Inflammatory macrophage treated with lipopolysaccharide for 4 hours (primary cell): Measurements from ENCODE around the gene TPCN2.
"Not testable (repeated sequence)": the region's sequence is repeated elsewhere in the genome, so short reads cannot be mapped to it uniquely, and the experiment has no call there.

Experiments used
- DNase-seq: peaks from one replicate; pipeline ENCODE4 v3.0.0-alpha.2; 2020

TPCN2 gene

DNA sequence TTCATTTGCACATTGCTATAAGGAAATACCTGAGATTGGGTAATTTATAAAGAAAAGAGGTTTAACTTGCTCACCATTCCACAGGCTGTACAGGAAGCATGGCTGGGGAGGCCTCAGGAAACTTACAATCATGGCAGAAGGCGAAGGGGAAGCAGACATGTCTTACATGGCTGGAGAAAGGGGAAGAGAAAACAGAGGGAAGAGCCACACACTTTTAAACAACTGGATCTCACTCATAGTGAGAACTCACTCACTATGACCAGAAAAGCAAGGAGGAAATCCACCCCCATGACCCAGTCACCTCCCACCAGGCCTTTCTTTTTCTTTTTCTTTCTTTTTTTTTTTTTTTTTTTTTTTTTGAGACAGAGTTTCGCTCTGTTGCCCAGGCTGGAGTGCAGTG lies 85.5 kb downstream of the TPCN2 start:
- peak; percentile 58 for DNase-seq

DNA sequence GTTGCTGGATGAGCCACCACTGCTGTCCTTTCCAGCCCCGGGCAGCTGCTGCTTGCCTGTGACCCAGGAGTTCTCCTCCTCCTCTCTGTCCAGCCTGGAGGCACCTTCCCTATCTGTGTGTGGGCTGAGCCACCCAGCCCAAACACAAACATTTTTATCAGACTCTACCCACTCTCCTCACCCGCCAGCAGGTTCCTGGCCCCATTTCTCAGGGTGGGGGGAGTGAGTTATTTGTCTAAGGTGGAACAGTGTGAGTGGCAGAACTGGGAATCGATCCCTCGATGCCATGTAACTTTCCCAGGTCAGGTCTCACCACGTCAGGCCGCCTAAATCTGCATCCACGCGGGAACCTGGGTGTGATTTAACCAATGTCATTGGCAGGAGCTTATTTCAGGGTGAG lies 86.2 kb downstream of the TPCN2 start:
- DNase-seq: no peak

DNA sequence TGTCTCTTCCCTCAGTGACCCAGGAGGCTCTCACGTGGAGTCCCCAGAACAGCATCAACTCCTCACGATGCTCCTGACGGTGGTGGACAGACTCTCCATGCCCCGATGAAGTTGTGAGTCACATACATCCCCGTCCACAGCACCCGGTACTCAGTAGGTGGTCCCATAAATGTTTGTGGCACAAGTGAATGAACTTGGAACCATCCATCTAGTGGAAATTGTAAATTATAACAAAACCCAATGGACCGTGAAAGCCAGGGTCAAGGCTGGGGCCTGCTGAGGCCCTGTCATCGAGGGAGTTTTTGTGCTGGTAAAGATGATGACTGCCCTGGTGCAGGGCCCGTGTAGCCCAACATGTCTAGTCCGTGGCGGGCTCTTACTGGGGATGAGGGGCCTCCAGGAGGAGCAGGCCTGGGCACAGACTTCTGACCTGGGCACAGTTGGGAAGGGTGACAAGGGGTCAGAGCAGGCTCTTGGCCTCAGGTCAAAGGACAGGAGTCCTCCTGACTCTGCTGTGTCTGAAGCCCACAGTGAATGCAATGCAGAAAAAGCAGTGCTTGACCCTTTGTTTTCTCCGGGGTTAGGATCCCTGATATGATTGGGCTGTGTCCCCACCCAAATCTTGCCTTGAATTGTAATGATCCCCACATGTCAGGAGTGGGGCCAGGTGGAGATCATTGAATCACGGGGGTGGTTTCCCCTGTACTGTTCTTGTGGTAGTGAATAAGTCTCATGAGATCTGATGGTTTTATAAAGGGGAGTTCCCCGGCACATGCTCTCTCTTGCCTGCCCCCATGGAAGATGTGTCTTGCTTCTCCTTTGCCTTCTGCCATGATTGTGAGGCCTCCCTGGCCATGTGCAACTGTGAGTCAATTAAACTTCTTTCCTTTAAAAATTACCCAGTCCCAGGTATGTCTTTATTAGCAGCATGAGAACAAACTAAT lies 87.0 kb downstream of the TPCN2 start:
- DNase-seq: no peak

DNA sequence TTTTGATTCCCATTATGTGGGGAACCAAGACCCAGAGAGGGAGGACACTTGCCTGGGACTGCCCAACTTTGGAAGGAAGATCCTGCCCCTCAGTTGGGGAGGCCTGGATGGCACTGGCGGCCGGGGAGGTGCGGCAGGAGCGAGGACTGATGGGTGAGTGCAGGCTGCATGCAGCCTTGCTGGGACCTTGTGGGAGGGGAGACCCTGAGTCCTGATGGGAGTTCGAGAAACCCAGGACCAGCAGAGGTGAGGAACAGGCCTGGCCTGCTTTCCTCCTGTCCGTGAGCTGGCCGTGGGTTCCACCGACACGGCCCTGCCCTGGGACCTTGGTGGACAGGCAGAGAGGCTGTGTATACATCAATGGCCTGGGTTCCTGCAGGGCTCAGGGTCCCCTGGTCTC lies 87.7 kb downstream of the TPCN2 start:
- no peak for DNase-seq

DNA sequence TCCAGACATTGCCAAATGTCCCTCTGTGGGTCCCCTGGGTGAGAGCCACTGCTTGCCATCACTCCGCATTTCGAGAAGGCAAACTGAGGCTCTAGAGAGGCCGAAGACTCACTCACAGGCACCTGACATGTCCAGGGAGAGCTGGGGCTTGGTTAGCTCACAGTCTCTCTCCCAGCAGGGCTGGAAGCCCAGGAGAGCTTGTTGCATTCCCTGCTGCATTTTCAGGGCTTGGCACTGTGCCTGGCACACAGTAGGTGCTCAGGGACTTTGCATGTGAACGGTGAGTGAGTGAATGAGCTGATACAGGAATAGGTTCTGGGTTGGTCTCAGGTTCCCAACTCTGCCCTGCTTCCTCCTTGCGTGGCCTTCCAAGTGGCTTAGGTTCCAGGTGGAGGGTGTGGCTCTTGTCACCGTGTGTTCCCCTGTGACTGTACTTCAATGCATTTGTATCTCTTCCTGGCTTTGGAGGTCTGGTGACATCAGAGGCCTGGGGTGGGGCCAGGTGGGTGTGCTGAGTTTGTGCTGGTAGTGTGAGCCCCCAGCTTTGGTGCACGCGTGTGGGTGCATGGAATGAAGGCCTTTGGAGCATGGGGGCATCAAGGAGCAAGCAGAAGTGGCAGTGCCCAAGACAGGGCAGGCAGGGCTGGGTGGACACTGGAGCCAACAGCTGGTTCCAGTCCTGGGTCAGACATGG lies 88.6 kb downstream of the TPCN2 start:
- DNase-seq: no peak

DNA sequence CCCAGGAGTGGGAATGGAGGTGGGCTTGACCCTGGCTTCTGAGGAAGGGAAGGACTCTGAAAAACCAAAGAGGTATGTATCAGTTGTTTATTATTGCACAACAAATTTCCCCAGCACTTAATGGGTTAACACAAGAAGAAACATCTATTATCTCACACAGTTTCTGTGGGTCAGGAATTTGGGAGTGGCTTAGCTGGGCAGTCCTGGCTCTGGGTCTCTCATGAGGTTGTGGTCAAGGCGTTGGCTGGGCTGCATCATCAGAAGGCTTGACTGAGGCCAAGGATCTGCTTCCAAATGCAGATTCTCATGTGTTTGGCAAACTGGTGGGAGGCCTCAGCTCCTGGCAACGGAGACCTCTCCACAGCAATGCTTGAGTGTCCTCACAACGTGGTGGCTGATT lies 89.5 kb downstream of the TPCN2 start:
- peak; percentile 18 for DNase-seq

DNA sequence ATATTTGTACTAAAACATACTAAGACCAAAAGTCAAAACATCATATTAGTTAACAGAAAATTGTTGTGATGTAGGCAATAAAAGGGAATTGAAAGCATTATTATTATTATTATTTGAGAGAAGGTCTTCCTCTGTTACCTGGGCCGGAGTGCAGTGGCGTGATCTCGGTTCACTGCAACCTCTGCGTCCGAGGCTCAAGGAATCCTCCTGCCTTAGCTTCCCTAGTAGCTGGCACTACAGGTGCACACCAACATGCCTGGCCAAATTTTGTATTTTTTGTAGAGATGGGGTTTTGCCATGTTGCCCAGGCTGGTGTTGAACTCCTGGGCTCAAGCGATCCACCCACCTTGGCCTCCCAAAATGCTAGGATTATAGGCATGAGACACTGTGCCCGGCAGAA lies 91.4 kb downstream of the TPCN2 start:
- not testable (repeated sequence) for DNase-seq

DNA sequence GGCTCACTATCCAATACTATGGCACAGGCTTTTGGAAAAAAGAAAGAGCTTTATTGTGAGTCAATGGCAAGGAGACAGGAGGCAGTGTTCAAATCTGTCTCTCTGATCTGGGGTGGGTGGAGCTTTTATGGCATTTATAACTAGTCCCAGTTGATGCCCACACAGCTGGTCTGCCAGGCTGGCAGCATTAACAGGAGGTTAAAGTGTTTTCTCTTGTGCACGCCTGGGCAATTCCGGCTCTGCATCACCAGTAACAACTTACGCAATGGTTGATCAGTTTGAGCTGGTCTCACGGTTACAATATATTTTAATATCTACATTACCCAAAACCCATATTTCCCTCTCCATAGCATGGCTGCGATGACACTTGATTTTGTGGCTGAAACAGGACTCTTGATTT lies 91.9 kb downstream of the TPCN2 start:
- DNase-seq: no peak

DNA sequence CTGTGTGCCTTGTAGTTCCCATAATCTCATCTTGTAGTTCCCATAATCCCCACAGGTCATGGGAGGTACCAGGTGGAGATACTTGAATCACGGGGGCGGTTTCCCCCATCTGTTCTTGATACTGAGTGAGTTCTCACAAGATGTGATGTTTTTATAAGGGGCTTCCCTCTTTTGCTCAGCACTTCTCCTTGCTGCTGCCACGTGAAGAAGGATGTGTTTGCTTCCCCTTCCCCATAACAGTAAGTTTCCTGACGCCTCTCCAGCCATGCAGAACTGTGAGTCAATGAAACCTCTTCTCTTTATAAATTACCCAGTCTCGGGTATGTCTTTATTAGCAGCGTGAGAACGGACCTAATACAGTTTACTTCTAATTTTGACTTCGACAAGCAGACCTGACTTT lies 93.0 kb downstream of the TPCN2 start:
- peak; percentile 79 for DNase-seq

DNA sequence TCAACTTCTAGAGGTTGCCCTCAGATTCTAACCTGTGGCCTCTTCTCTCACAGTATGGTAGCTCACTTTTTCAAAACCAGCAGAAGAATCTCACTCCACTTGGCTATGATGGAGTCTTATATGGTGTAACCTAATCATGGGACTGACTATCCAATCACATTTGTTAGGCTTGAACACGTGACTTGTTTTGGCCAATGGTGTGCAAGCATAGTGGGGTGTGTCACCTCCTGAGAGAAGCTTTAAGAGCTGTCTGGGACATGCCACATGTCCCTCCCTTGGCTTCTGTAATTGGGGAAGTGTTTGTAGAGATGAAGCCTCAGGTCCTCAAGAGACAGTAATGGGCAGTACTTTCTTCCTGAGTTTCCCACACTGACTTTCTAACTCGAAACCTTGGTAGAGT lies 94.2 kb downstream of the TPCN2 start:
- DNase-seq: peak; percentile 54

DNA sequence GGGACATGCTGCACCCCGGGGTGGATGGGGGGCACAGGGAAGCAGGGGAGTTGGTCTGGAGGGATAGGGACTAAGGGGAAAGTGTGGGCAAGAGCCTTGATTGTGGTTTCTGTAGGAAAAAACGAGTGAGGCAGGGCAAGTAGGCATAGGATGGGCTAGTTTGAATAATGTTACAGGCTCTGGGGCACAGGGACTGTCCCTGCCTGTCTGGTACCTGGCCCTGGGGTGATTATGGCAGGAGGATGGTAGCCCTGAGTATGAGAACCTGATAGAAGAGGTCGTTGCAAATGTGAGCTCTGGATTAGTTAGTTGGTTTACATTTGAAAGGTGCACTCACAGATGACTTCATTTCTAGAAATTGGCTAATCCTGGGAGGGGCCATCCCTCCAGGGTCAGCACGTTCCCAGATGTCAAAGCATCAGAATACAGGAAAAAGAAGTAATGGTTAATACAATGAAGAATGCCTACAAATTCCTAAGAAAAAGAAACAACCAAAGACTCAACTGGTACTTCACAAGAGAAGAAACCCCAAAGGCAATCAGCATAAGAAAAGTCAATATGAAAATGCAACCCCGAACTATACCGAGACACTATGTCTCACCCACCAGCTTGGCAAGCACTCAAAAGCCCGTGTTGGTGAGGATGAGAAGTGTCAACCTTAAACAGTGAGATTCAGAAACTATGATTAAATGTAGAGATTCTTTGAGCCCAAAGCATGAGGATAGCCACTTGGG lies 95.8 kb downstream of the TPCN2 start:
- DNase-seq: no peak

DNA sequence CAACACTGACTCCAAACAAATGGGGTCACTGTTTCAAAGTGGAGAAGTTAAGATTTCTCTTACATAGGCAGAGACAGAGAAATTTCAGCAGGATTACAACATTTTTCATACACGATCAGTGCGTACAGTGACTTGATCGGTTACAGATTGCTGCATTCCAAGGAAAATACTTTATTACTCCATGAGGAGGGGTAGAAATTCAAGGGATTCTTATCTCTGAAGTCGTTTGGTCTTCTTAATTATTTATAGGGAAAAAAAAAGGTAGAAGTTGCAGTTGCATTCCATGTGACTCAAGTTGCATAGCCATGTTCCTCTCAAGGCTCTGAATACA lies 96.3 kb downstream of the TPCN2 start:
- no peak for DNase-seq

DNA sequence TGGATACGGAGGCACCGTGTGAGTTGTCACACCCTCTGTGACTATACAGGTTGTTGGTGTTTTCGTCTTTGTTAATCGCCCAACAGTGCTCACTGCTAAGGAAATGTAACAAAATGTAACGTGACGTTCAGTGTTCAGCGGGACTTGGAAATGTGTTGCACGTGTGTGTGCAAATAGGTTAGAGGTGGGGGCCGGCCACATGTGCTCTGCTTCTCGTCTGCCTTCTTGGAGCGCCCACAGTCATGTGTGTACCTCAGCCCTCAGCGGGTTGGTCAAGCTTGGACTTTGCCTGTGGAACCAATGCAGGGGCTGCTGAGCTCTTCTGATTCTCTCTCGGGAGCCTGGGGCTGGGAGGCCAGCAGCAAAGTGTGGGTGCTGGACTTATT lies 99.6 kb downstream of the TPCN2 start:
- DNase-seq: no peak

DNA sequence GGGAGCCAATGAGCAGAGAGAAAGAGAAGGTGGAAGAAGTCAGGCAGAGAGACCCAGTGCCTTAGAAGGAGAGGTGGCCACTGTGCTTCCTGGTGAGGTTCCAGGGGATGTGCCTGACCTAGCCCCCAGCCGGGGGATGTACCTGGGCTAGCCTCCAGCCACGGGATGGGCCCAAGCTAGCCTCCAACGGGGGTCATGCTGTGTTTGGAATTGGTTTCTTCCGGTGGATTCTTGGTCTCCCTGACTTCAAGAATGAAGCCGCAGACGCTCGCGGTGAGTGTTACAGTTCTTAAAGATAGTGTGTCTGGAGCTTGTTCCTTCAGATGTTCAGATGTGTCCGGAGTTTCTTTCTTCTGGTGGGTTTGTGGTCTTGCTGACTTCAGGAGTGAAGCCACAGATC lies 100.1 kb downstream of the TPCN2 start:
- no peak for DNase-seq

DNA sequence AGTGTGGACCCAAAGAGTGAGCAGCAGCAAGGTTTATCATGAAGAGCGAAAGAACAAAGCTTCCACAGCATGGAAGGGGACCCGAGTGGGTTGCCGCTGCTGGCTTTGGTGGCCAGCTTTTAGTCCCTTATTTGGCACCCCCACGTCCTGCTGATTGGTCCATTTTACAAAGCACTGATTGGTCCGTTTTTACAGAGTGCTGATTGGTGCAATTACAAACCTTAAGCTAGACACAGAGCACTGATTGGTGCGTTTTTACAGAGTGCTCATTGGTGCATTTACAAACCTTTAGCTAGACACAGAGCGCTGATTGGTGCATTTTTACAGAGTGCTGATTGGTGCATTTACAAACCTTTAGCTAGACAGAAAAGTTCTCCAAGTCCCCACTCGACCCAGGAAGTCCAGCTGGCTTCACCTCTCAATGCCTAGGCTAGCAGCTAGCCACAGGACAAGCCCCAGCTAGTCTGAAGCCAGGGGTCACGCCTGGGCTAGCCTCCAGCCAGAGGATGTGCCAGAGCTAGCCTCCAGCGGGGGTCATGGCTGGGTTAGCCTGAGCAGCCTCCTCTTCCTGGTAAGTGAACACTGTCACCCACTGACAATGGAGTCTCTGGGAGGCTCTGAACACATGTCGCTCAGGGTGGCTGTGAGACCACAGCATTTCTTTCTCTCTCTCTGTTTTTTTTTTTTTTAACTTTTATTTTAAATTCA lies 100.8 kb downstream of the TPCN2 start:
- DNase-seq: not testable (repeated sequence)

DNA sequence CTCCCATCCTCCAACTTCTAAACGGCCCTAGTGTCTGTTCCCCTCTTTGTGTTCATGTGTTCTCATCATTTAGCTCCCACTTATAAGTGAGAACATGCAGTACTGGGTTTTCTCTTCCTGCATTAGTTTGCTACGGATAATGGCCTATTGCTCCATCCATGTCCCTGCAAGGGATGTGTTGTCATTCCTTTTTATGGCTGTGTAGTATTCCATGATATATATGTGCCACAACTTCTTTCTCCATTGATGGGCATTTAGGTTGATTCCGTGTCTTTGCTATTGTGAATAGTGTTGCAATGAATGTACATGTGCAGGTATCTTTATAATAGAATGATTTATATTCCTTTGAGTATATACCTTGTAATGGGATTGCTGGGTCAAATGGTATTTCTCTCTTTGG lies 101.4 kb downstream of the TPCN2 start:
- DNase-seq: no peak

DNA sequence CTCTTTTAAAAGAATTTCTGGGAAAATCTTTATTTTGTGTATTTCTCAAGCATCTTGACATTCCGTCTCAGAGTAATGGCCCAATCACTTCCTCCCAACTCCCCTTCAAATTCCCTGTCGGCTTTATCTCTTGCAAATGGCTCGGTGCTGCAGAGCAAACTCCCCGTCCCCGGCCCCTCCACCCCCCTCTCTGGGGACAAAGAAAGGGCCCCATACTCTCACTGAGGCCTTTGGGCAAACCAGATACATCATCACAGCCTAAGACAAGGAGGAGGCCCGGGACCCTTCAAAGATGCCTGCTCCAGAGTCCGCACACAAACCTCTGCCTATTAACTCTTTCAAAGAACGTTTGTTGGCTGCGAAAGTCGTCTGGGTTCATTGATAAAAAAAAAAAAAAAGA lies 103.1 kb downstream of the TPCN2 start:
- DNase-seq: no peak

DNA sequence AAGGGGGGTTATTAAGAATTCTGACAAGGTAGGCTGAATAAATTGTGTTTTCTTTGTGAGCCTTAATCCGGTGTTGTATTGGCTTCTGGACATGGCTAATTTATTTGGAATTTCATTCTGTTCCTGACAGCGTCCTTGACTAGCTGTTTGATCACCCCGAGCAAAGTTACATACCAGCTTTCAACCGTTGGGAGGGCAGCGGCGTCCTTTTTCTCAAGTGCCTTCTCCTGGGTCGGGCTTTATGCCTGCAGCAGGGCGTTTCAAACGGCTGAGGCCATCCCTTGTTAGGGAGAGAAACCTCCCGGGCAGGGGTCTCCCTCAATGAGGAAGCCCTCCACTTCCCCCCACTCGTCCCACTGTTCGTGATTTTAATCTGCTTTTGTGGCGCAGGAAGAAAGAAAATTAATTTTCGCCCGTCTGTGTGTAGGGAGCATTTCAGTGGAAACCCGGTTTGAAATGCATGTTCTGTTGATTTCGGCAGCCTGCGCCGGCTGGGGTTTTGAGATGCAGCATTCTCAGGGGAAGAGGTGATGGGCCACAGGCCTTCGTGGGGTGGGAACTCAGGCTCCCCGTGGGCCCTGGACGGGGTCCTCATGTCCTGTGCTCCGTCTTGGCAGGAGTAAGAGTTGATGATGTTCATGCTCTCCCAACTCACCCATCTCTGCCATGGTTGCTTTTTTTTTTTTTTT lies 104.1 kb downstream of the TPCN2 start:
- no peak for DNase-seq

DNA sequence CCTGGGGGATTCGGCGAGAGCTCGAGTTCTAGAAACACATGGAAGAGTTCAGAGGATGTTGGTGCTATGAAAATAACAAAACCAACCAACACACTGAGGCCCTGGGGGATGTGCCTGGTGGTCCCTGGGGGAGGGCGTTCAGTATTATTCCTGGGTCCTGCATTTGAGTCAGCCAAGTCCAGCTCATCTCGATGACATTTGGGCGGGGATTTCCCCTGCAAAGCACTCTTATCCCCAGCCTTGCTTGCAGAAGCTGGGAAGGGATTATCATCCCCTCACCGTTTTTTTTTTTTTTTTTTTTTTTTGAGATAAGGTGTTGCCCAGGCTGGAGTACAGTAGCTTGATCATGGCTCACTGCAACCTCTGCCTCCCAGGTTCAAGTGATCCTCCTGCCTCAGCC lies 104.9 kb downstream of the TPCN2 start:
- no peak for DNase-seq

DNA sequence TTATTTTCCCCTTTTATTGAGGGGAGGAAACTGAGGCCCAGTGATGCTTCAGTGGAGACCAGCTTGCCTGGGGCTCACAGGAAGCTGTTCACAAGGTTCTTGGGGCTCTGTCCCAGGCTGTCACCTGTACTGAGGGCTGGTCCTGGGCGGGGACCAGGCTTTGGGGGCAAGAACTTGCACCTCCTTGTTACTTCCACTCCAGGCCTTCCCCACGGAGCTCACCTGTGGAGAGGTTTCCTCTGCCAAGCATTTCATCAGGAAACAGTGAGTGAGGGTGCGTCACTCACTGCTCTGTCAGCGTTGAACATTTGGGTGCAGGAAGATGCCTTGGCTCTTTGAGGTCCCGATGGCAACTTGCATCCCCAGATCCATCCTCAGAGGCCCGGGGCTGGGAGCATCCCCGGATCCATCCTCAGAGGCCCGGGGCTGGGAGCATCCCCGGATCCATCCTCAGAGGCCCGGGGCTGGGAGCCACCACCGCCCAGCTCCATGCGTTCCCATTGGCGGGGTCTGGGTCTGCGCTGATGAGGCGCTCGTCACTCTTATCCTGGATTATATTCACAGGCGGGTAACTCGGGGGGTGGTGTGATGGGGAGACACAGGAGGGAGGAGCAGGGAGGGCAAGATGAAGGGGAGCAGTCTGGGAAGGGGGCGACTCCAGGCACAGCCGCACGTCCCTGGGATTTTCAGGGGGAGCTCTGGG lies 105.6 kb downstream of the TPCN2 start:
- DNase-seq: no peak

DNA sequence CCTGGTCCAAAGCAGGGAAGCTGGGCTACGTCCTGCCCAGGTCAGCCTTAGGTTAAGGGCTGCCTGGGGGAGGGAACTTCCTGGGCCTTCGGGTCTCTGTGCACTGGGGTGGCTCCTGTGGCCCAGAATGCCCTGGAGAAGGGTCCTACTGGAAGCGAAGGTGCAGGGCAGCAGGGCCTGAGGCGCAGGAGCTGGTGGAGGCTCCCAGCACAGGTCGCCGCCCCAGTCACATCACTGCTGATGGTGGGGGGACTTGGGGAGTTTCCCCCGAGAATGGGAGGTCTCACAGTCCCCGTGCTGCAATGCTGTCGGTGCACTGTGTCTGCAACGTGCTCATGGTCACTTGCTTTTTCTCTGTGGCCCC lies 106.2 kb downstream of the TPCN2 start:
- no peak for DNase-seq
